H1 (cell line): ENCODE measurements around the gene UBE2E2. TPM values are rescaled to one million over a fixed set of nuclear protein-coding genes. Genes with fewer than 3 reads are reported as not detected.

Experiments used
- CTCF ChIA-PET: fragments of 300-600 bp; sonication (Branson Sonifier 250); formaldehyde crosslinking; loops from one replicate; lab custom pipeline; 2021; ENCODE audit not compliant: partially characterized antibody; lab: Charles Lee
- POLR2A ChIA-PET: fragments of 300-600 bp; sonication (Branson Sonifier 250); formaldehyde crosslinking; loops from one replicate; lab custom pipeline; 2021; ENCODE audit warnings: inconsistent platforms; ENCODE audit not compliant: partially characterized antibody; lab: Charles Lee
- DNase-seq, 2 experiments: peaks; one replicate each; pipeline versions ENCODE4 v3.0.0 to v3.0.0-alpha.2; 2010 to 2022; ENCODE audit warnings: low spot score in 2 of 2, low read depth in 1 of 2, mixed read lengths in 1 of 2
- FAIRE-seq: peaks from 2 replicates; lab custom pipeline; 2011; peaks lifted over from hg19 to GRCh38; lab: Jason Lieb, UNC
- H2AFZ ChIP-seq: 2 replicates; pipeline ENCODE4 v1.8.1; 2012; ENCODE audit warnings: low read length, inconsistent platforms
- H2AK5ac ChIP-seq: 2 replicates; pipeline ENCODE4 v1.6.1; 2013; ENCODE audit warnings: low read depth, low read length
- H2BK120ac ChIP-seq: replicated peaks from 2 replicates; pipeline ENCODE3; 2013; ENCODE audit warnings: low read depth, low read length, inconsistent platforms
- H2BK12ac ChIP-seq: 2 replicates; pipeline ENCODE4 v1.6.1; 2013; ENCODE audit warnings: low read depth, low read length
- H2BK15ac ChIP-seq: 2 replicates; pipeline ENCODE4 v1.6.1; 2013; ENCODE audit warnings: low read length
- H2BK20ac ChIP-seq: 2 replicates; pipeline ENCODE4 v1.6.1; 2013; ENCODE audit warnings: low read length
- H2BK5ac ChIP-seq: 2 replicates; pipeline ENCODE4 v1.6.1; 2013; ENCODE audit warnings: low read depth, low read length
- H3K14ac ChIP-seq: 2 replicates; pipeline ENCODE4 v1.6.1; 2013; ENCODE audit warnings: inconsistent platforms; ENCODE audit not compliant: insufficient read length
- H3K18ac ChIP-seq: 2 replicates; pipeline ENCODE4 v1.6.1; 2013; ENCODE audit warnings: low read length; ENCODE audit errors: extremely low read depth
- H3K23ac ChIP-seq: 2 replicates; pipeline ENCODE4 v1.6.1; 2013; ENCODE audit warnings: inconsistent platforms; ENCODE audit not compliant: insufficient read length
- H3K23me2 ChIP-seq: 2 replicates; pipeline ENCODE4 v1.6.1; 2013; ENCODE audit warnings: low read depth, low read length
- H3K27ac ChIP-seq: 2 replicates; pipeline ENCODE4 v1.6.1; 2011; ENCODE audit warnings: low read depth, low read length, inconsistent platforms
- H3K27me3 ChIP-seq, 4 experiments: replicated peaks in 1 of 4; 1 replicate in 1 of 4; 2 replicates in 3 of 4; pipeline versions ENCODE4 v1.6.1 to v1.8.1; 2011 to 2013; ENCODE audit warnings: low read length in 3 of 4, mild to moderate bottlenecking in 3 of 4, inconsistent platforms in 2 of 4, mixed read lengths in 2 of 4, moderate library complexity in 1 of 4; ENCODE audit not compliant: control insufficient read depth in 3 of 4, insufficient read depth in 3 of 4; ENCODE audit errors: extremely low read depth in 1 of 4
- H3K36me3 ChIP-seq, 4 experiments: 2 replicates each; pipeline versions ENCODE4 v1.6.1 to v1.8.1; 2011 to 2013; ENCODE audit warnings: mild to moderate bottlenecking in 4 of 4, low read length in 3 of 4, moderate library complexity in 2 of 4, control low read depth in 1 of 4, inconsistent platforms in 1 of 4; ENCODE audit not compliant: insufficient read depth in 4 of 4, control insufficient read depth in 2 of 4
- H3K4ac ChIP-seq: replicated peaks from 2 replicates; pipeline ENCODE3; 2013; ENCODE audit warnings: low read length, low read depth, mixed read lengths, inconsistent platforms; ENCODE audit not compliant: insufficient read length
- H3K4me1 ChIP-seq, 4 experiments: replicated peaks in 1 of 4; 1 replicate in 1 of 4; 2 replicates in 3 of 4; pipeline versions ENCODE4 v1.6.1 to v1.8.1; 2011 to 2013; ENCODE audit warnings: low read length in 3 of 4, inconsistent platforms in 2 of 4, mixed read lengths in 1 of 4; ENCODE audit not compliant: insufficient read depth in 4 of 4, control insufficient read depth in 3 of 4
- H3K4me2 ChIP-seq, 2 experiments: 2 replicates each; pipeline versions ENCODE4 v1.6.1 to v1.8.1; 2011 to 2013; ENCODE audit warnings: low read depth in 2 of 2, low read length in 2 of 2, control low read depth in 1 of 2, inconsistent platforms in 1 of 2, mild to moderate bottlenecking in 1 of 2; ENCODE audit not compliant: insufficient read depth in 1 of 2
- H3K4me3 ChIP-seq, 4 experiments: fragments of 200-600, 300-600 bp in 1 of 4; sonication (generic), shearing (Covaris generic), sonication (Bioruptor Twin) in 1 of 4; 2 replicates each; pipeline versions ENCODE4 v1.5.1 to v1.8.1; 2011 to 2016; ENCODE audit warnings: low read length in 4 of 4, low read depth in 3 of 4, control low read depth in 2 of 4, inconsistent platforms in 2 of 4, mild to moderate bottlenecking in 2 of 4, mixed read lengths in 1 of 4, moderate library complexity in 1 of 4; ENCODE audit not compliant: insufficient read depth in 2 of 4; ENCODE audit errors: extremely low read depth in 1 of 4
- H3K56ac ChIP-seq: replicated peaks from 2 replicates; pipeline ENCODE3; 2013; ENCODE audit warnings: low read depth, mild to moderate bottlenecking, mixed read lengths, low read length, inconsistent platforms; ENCODE audit not compliant: insufficient read length
- H3K79me1 ChIP-seq: 2 replicates; pipeline ENCODE4 v1.6.1; 2013; ENCODE audit warnings: low read depth, low read length, control low read depth
- H3K79me2 ChIP-seq, 2 experiments: 2 replicates each; pipeline versions ENCODE4 v1.6.1 to v1.8.1; 2012 to 2013; ENCODE audit warnings: low read length in 2 of 2, mild to moderate bottlenecking in 2 of 2, inconsistent platforms in 1 of 2; ENCODE audit not compliant: insufficient read depth in 2 of 2, control insufficient read depth in 1 of 2
- H3K9ac ChIP-seq, 4 experiments: replicated peaks in 1 of 4; 1 replicate in 1 of 4; 2 replicates in 3 of 4; pipeline versions ENCODE4 v1.6.1 to v1.8.1; 2011 to 2013; ENCODE audit warnings: low read depth in 3 of 4, low read length in 3 of 4, control low read depth in 2 of 4, mild to moderate bottlenecking in 2 of 4, moderate library complexity in 2 of 4, inconsistent platforms in 1 of 4; ENCODE audit errors: extremely low read depth in 1 of 4
- H3K9me3 ChIP-seq, 2 experiments: 2 replicates each; pipeline versions ENCODE4 v1.6.1 to v1.8.1; 2012 to 2013; ENCODE audit warnings: mild to moderate bottlenecking in 2 of 2, moderate library complexity in 2 of 2, control low read depth in 1 of 2, inconsistent platforms in 1 of 2, low read depth in 1 of 2, low read length in 1 of 2, mixed read lengths in 1 of 2; ENCODE audit not compliant: insufficient read depth in 2 of 2
- H4K20me1 ChIP-seq, 2 experiments: replicated peaks in 1 of 2; 2 replicates each; pipeline versions ENCODE3 to v1.8.1; 2011 to 2013; ENCODE audit warnings: inconsistent platforms in 2 of 2, low read length in 2 of 2, mild to moderate bottlenecking in 1 of 2; ENCODE audit not compliant: insufficient read depth in 2 of 2, control insufficient read depth in 1 of 2
- H4K5ac ChIP-seq: 2 replicates; pipeline ENCODE4 v1.6.1; 2013; ENCODE audit warnings: low read length, low read depth, mixed read lengths, inconsistent platforms; ENCODE audit not compliant: insufficient read length
- H4K8ac ChIP-seq: 2 replicates; pipeline ENCODE4 v1.8.0; 2013; ENCODE audit warnings: mild to moderate bottlenecking, moderate library complexity, low read length, inconsistent platforms; ENCODE audit not compliant: insufficient read depth; ENCODE audit errors: extremely low read depth
- H4K91ac ChIP-seq: replicated peaks from 2 replicates; pipeline ENCODE3; 2013; ENCODE audit warnings: low read length, mixed read lengths, inconsistent platforms; ENCODE audit not compliant: insufficient read length
- CEBPB ChIP-seq: IDR thresholded peaks from 2 replicates; pipeline ENCODE4 v1.6.1; 2012; ENCODE audit warnings: low read depth, low read length
- KDM4A ChIP-seq: IDR thresholded peaks from one replicate; pipeline ENCODE4 v1.7.1; 2012; ENCODE audit warnings: low read depth, mild to moderate bottlenecking, moderate library complexity, low read length, inconsistent platforms; ENCODE audit not compliant: severe bottlenecking
- MAFK ChIP-seq: IDR thresholded peaks from 2 replicates; pipeline ENCODE4 v1.6.1; 2012; ENCODE audit warnings: low read depth, mild to moderate bottlenecking, improper control_type of control experiment, low read length
- NANOG ChIP-seq: IDR thresholded peaks from 2 replicates; pipeline ENCODE4 v1.6.1; 2011; ENCODE audit warnings: low read length, low read depth, mild to moderate bottlenecking, inconsistent platforms; ENCODE audit not compliant: insufficient read depth, poor library complexity, severe bottlenecking
- PHF8 ChIP-seq: fragments of 200-600 bp; sonication (generic); conservative IDR thresholded peaks from 2 replicates; pipeline ENCODE4 v1.7.1; 2012; ENCODE audit warnings: low read depth, mild to moderate bottlenecking, inconsistent platforms, low read length, moderate library complexity
- SIX5 ChIP-seq: IDR thresholded peaks from 2 replicates; pipeline ENCODE4 v1.6.1; 2011; ENCODE audit warnings: mild to moderate bottlenecking, low read depth, low read length
- SP4 ChIP-seq: IDR thresholded peaks from 2 replicates; pipeline ENCODE4 v1.6.1; 2012; ENCODE audit warnings: low read length, inconsistent platforms
- TBP ChIP-seq: IDR thresholded peaks from 2 replicates; pipeline ENCODE4 v1.6.1; 2011; ENCODE audit warnings: low read depth, low read length, improper control_type of control experiment
- WGBS, 2 experiments: shearing (Covaris generic) in 1 of 2; methylation state at CpG; one replicate each; pipeline versions ENCODE4 v1.1.6 to v1.1.7; 2013 to 2015; ENCODE audit warnings: low lambda C conversion rate in 2 of 2, mixed read lengths in 2 of 2, inconsistent platforms in 1 of 2, low coverage in 1 of 2, missing lambda C conversion rate in 1 of 2; ENCODE audit not compliant: insufficient replicate concordance in 2 of 2, insufficient coverage in 1 of 2, insufficient read length in 1 of 2; ENCODE audit errors: extremely low coverage in 1 of 2, missing lambda C conversion rate in 1 of 2; 5-methylcytosine and 5-hydroxymethylcytosine counted together
- polyA plus RNA-seq, 7 experiments: library from polyadenylated mRNA; depleted of rRNA in 3 of 7; stranded (reverse) in 5 of 7; unstranded in 2 of 7; fragments of >200 nt in 5 of 7; fragments of 200-250 nt in 2 of 7; gene quantifications; 1 replicate in 5 of 7; 2 replicates in 1 of 7; 4 replicates in 1 of 7; pipeline versions ENCODE4 v1.2.1 to v1.2.3, GENCODE V29; 2011 to 2013; ENCODE audit warnings: missing spikeins in 2 of 7, mixed read lengths in 2 of 7
- total RNA-seq: library from RNA; stranded (reverse); fragmentation: NEBNext Ultra II Directional; extraction: Animal tissue kit (Norgen Biotek cat#: 25700); gene quantifications from 2 replicates; pipeline ENCODE4 v1.2.1, GENCODE V29; 2021

The UBE2E2 gene
- total and polyA plus RNA-seq, 2 of the 8 experiments (the other 6 are each of a cell fraction or from before 2014, with no cell fraction given): 57.6 to 70.6 TPM

DNA sequence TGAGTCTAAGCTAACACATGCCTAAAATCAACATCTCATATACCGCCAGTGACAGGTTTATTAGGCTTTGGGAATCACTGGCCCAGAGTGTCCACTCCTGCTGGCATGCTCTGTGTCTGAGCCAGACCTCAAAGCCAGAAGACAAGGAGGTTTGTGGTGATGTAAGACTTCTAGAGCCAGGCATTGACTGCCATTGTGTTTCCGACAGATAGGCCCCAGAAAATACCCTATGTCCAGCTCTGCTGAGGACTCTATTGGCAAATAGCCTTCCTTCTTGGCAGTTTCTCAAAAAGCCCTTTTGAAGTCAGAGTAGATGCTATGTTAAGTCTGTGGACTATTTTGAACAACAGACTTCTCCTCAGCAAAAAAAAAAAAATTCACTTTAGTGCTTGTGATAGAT lies 420.7 kb downstream of the UBE2E2 start:
- H3K79me2 ChIP-seq: no peaks in the 10 kb centered on the region
- no peak overlapping the region for H3K27ac ChIP-seq
- no peak overlapping the region for H2BK5ac ChIP-seq
- H2BK15ac ChIP-seq: no peak overlapping the region
- H2AFZ ChIP-seq: no peak overlapping the region
- H3K23me2 ChIP-seq: 0 out of 2 replicates have a peak, but pooled peaks cover 1% of the 10 kb centered on the region
- no peak overlapping the region for H2BK12ac ChIP-seq
- H3K9me3 ChIP-seq: peaks cover 0 to 6% of the 10 kb centered on the region in 2 experiments; a peak in 1 of 4 replicates
- no peak overlapping the region for H2BK120ac ChIP-seq
- DNase-seq: no peak
- H2AK5ac ChIP-seq: no peak overlapping the region
- WGBS, 2 experiments: 97% methylated on average over 2 of the region's 2 CpGs; no CpG with 5 or more reads in 1 of the 2 experiments
- no peak overlapping the region for H3K56ac ChIP-seq
- no peaks in the 10 kb centered on the region for H4K20me1 ChIP-seq
- H3K4me3 ChIP-seq: no peak overlapping the region
- no peak overlapping the region for H4K8ac ChIP-seq
- no peak overlapping the region for H4K5ac ChIP-seq
- no peak overlapping the region for H3K4ac ChIP-seq
- TF ChIP-seq PHF8: no peak
- no peak for TF ChIP-seq NANOG
- no peak for TF ChIP-seq SP4
- no peak for TF ChIP-seq MAFK
- TF ChIP-seq KDM4A: no peak
- no peak for TF ChIP-seq SIX5
- TF ChIP-seq CEBPB: no peak
- no peak for TF ChIP-seq TBP
- TF ChIP-seq, all 59 proteins: peak for 0
- no peak overlapping the region for H3K18ac ChIP-seq
- no peak for FAIRE-seq
- no peak overlapping the region for H3K9ac ChIP-seq
- no peaks in the 10 kb centered on the region; a peak in 1 of 8 replicates for H3K36me3 ChIP-seq
- H3K4me1 ChIP-seq: peaks cover 0 to 6% (median 0%) of the 10 kb centered on the region in 4 experiments; a peak in 2 of 7 replicates
- H3K14ac ChIP-seq: no peak overlapping the region
- H3K27me3 ChIP-seq: no peaks in the 10 kb centered on the region
- no peak overlapping the region for H3K4me2 ChIP-seq
- CTCF ChIA-PET: no interaction called here
- no peak overlapping the region for H3K23ac ChIP-seq
- POLR2A ChIA-PET: no interaction called here
- no peak overlapping the region for H2BK20ac ChIP-seq
- H3K79me1 ChIP-seq: no peaks in the 10 kb centered on the region
- H4K91ac ChIP-seq: no peak overlapping the region
